Measurements from ENCODE around the gene TSPAN2. TPM values are rescaled to one million over a fixed set of nuclear protein-coding genes. Genes with fewer than 3 reads are reported as not detected.
A peak's percentile ranks its signal among the peaks of the same experiment; 100 is the strongest.

TSPAN2 gene
- total RNA-seq, 4 donors from 2014 or later: 0.73 to 1.8 (median 1.2) TPM

GRCh38 chr1:115116512-115116911, 27.2 kb upstream of the TSPAN2 start:
- Histone ChIP-seq H3K27ac (no peak overlapping the region), H3K27me3 (no peaks in the 10 kb centered on the region), H3K4me1 (no peaks in the 10 kb centered on the region), H3K4me3 (no peak overlapping the region), H3K36me3 (no peaks in the 10 kb centered on the region), H3K9me3 (no peaks in the 10 kb centered on the region)
- no peak for DNase-seq (ENCODE audit: low spot score in 2 of 2)
- WGBS: 73% methylated on average over 5 of the region's 5 CpGs
- no peak for TF ChIP-seq EP300 (IDR thresholded peaks at IDR 0.05)
- TF ChIP-seq POLR2AphosphoS5 (IDR thresholded peaks at IDR 0.05): no peak
- no peak for TF ChIP-seq POLR2A (IDR thresholded peaks at IDR 0.05)
- TF ChIP-seq CTCF (IDR thresholded peaks at IDR 0.05): no peak

GRCh38 chr1:115115521-115116161, 26.3 kb upstream of the TSPAN2 start:
- Histone ChIP-seq H3K36me3 (no peaks in the 10 kb centered on the region), H3K4me1 (no peaks in the 10 kb centered on the region), H3K27ac (no peak overlapping the region), H3K9me3 (no peaks in the 10 kb centered on the region), H3K27me3 (no peaks in the 10 kb centered on the region), H3K4me3 (no peak overlapping the region)
- TF ChIP-seq POLR2AphosphoS5 (IDR thresholded peaks at IDR 0.05): no peak
- TF ChIP-seq POLR2A (IDR thresholded peaks at IDR 0.05): no peak
- no peak for TF ChIP-seq EP300 (IDR thresholded peaks at IDR 0.05)
- TF ChIP-seq CTCF (IDR thresholded peaks at IDR 0.05): no peak
- DNase-seq (ENCODE audit: low spot score in 2 of 2): no peak
- WGBS: 84% methylated on average over 6 of the region's 6 CpGs

- no peak for DNase-seq (ENCODE audit: low spot score in 2 of 2)
- H3K27ac ChIP-seq: no peak overlapping the region
- 62% methylated on average over 3 of the region's 3 CpGs for WGBS
Observed at GRCh38 chr1:115114308-115114707, 25.0 kb upstream of the TSPAN2 start.

GRCh38 chr1:115113766-115114165, 24.5 kb upstream of the TSPAN2 start:
- no peak overlapping the region for H3K27ac ChIP-seq
- H3K36me3 ChIP-seq: no peaks in the 10 kb centered on the region
- TF ChIP-seq POLR2AphosphoS5 (IDR thresholded peaks at IDR 0.05): no peak
- no peak for TF ChIP-seq POLR2A (IDR thresholded peaks at IDR 0.05)
- no peak for TF ChIP-seq CTCF (IDR thresholded peaks at IDR 0.05)
- TF ChIP-seq EP300 (IDR thresholded peaks at IDR 0.05): no peak
- no peaks in the 10 kb centered on the region for H3K9me3 ChIP-seq
- H3K27me3 ChIP-seq: no peaks in the 10 kb centered on the region
- no peak for DNase-seq (ENCODE audit: low spot score in 2 of 2)
- WGBS: 68% methylated on average over 4 of the region's 4 CpGs
- H3K4me3 ChIP-seq: no peak overlapping the region
- no peaks in the 10 kb centered on the region for H3K4me1 ChIP-seq

More at GRCh38 chr1:115114308-115114707, 25.0 kb upstream of the TSPAN2 start:
- Histone ChIP-seq H3K4me1 (no peaks in the 10 kb centered on the region), H3K27me3 (no peaks in the 10 kb centered on the region), H3K9me3 (no peaks in the 10 kb centered on the region), H3K4me3 (no peak overlapping the region), H3K36me3 (no peaks in the 10 kb centered on the region)
- no peak for TF ChIP-seq POLR2AphosphoS5 (IDR thresholded peaks at IDR 0.05)
- no peak for TF ChIP-seq CTCF (IDR thresholded peaks at IDR 0.05)
- no peak for TF ChIP-seq EP300 (IDR thresholded peaks at IDR 0.05)
- TF ChIP-seq POLR2A (IDR thresholded peaks at IDR 0.05): no peak

- Histone ChIP-seq H3K9me3 (no peaks in the 10 kb centered on the region), H3K4me3 (no peak overlapping the region), H3K4me1 (no peaks in the 10 kb centered on the region), H3K27me3 (no peaks in the 10 kb centered on the region), H3K36me3 (no peaks in the 10 kb centered on the region), H3K27ac (no peak overlapping the region)
- 34% methylated on average over 16 of the region's 18 CpGs for WGBS
- TF ChIP-seq EP300 (IDR thresholded peaks at IDR 0.05): no peak
- peak; percentile 80 to 84 for TF ChIP-seq CTCF (IDR thresholded peaks at IDR 0.05)
- DNase-seq (ENCODE audit: low spot score in 2 of 2): no peak
Observed at GRCh38 chr1:115112496-115113375, 23.4 kb upstream of the TSPAN2 start.
